HG03575 (cell line): Measurements from ENCODE around the gene DAP3.
"Not testable (repeated sequence)": the region's sequence is repeated elsewhere in the genome, so short reads cannot be mapped to it uniquely, and the experiment has no call there.

Source experiments
- ATAC-seq: cut with Tn5 transposase; IDR thresholded peaks from one replicate; pipeline ENCODE4 v1.9.1; 2021; ENCODE audit not compliant: unreplicated experiment, insufficient number of reproducible peaks, low FRiP score; ENCODE audit errors: extremely low read depth

The DAP3 gene

GRCh38 chr1:155689081-155689607, at the start of gene DAP3:
TSS of gene DAP3 (plus strand) at chr1:155689091. CDS start at chr1:155709780, 20,689 bp downstream.
- not testable (repeated sequence) for ATAC-seq

GRCh38 chr1:155640367-155640766, 48.5 kb upstream of the DAP3 start:
- ATAC-seq = no peak

GRCh38 chr1:155642559-155643180, 46.2 kb upstream of the DAP3 start:
- ATAC-seq = not testable (repeated sequence)

GRCh38 chr1:155643230-155643629, 45.7 kb upstream of the DAP3 start:
- ATAC-seq = no peak

- ATAC-seq = no peak
Measured at GRCh38 chr1:155645034-155645598, 43.8 kb upstream of the DAP3 start.

GRCh38 chr1:155645648-155646047, 43.2 kb upstream of the DAP3 start:
- no peak for ATAC-seq

- ATAC-seq = no peak
Measured at GRCh38 chr1:155646307-155646706, 42.6 kb upstream of the DAP3 start.

- no peak for ATAC-seq
Measured at GRCh38 chr1:155648207-155649147, 40.4 kb upstream of the DAP3 start.

- ATAC-seq = no peak
Measured at GRCh38 chr1:155649676-155650075, 39.2 kb upstream of the DAP3 start.

- no peak for ATAC-seq
Measured at GRCh38 chr1:155650231-155650757, 38.6 kb upstream of the DAP3 start.

GRCh38 chr1:155651861-155652661, 36.8 kb upstream of the DAP3 start:
- no peak for ATAC-seq

- ATAC-seq = no peak
Measured at GRCh38 chr1:155652951-155653350, 35.9 kb upstream of the DAP3 start.

- ATAC-seq = no peak
Measured at GRCh38 chr1:155657463-155657862, 31.4 kb upstream of the DAP3 start.

- not testable (repeated sequence) for ATAC-seq
Measured at GRCh38 chr1:155661239-155661638, 27.7 kb upstream of the DAP3 start.

GRCh38 chr1:155669233-155670162, 19.4 kb upstream of the DAP3 start:
- no peak for ATAC-seq

GRCh38 chr1:155671750-155672149, 17.1 kb upstream of the DAP3 start:
- no peak for ATAC-seq

GRCh38 chr1:155673003-155673402, 15.9 kb upstream of the DAP3 start:
- ATAC-seq = no peak

- no peak for ATAC-seq
Measured at GRCh38 chr1:155678027-155678426, 10.9 kb upstream of the DAP3 start.
